Smooth muscle cell of trachea (primary cell): ENCODE measurements around the gene SAFB2. TPM values are rescaled to one million over a fixed set of nuclear protein-coding genes. Genes with fewer than 3 reads are reported as not detected.

Experiments
- total RNA-seq: library from RNA; depleted of rRNA; stranded (reverse); fragments of >200 nt; gene quantifications from 2 replicates; pipeline ENCODE4 v1.2.1, GENCODE V29; 2014

The SAFB2 gene
- total RNA-seq = 34.9 and 35.3 TPM in 2 replicates

GRCh38 chr19:5622465-5623396 lies at the start of gene SAFB2, which contains the start of gene SAFB:
TSS of gene SAFB2 (minus strand) at chr19:5622776. CDS start at chr19:5622715, 61 bp downstream.
TSS of gene SAFB (plus strand) at chr19:5623083. CDS start at chr19:5623206, 123 bp downstream.

GRCh38 chr19:5567360-5567969 lies 55.1 kb downstream of the SAFB2 start, which contains the start of gene TINCR:
TSS of gene TINCR (minus strand) at chr19:5567953.

Other genes with a start within 250 kb of the SAFB2 start
- gene ZNRF4, start 167.4 kb downstream of the SAFB2 start, total RNA-seq = not detected in 2 replicates
- gene TINCR, start 54.8 kb downstream of the SAFB2 start, total RNA-seq = 0.17 TPM in 1 of 2 replicates, not detected in the other
- gene SAFB, start 307 bp upstream of the SAFB2 start, total RNA-seq = 54.3 and 74.8 TPM in 2 replicates
- gene MICOS13, start 57.7 kb upstream of the SAFB2 start, total RNA-seq = 28.1 and 29.5 TPM in 2 replicates
- gene HSD11B1L, start 58.3 kb upstream of the SAFB2 start, total RNA-seq = 10.9 and 27.3 TPM in 2 replicates
- 387 and 403 TPM in 2 replicates for gene RPL36, start 67.5 kb upstream of the SAFB2 start, total RNA-seq
- 107 and 126 TPM in 2 replicates for gene LONP1, start 97.4 kb upstream of the SAFB2 start, total RNA-seq
- gene CATSPERD, start 97.9 kb upstream of the SAFB2 start, total RNA-seq = not detected in 2 replicates
- 0.44 and 0.50 TPM in 2 replicates for gene PRR22, start 162.0 kb upstream of the SAFB2 start, total RNA-seq
- 23.3 and 27.6 TPM in 2 replicates for gene DUS3L, start 168.4 kb upstream of the SAFB2 start, total RNA-seq
- gene NRTN, start 182.3 kb upstream of the SAFB2 start, total RNA-seq = 0.50 TPM in 1 of 2 replicates, not detected in the other
- gene FUT6, start 216.9 kb upstream of the SAFB2 start, total RNA-seq = not detected in 2 replicates
- gene FUT3, start 228.7 kb upstream of the SAFB2 start, total RNA-seq = not detected in 2 replicates
- not detected in 2 replicates for gene FUT5, start 247.8 kb upstream of the SAFB2 start, total RNA-seq